ENCODE measurements around the gene PRSS3. TPM values are rescaled to one million over a fixed set of nuclear protein-coding genes. Genes with fewer than 3 reads are reported as not detected.

PRSS3 gene
- total and polyA plus RNA-seq, 9 of the 15 experiments (the other 6 are each of a cell fraction or from before 2014, with no cell fraction given): 0.35 to 0.42 TPM; not detected in 7

DNA sequence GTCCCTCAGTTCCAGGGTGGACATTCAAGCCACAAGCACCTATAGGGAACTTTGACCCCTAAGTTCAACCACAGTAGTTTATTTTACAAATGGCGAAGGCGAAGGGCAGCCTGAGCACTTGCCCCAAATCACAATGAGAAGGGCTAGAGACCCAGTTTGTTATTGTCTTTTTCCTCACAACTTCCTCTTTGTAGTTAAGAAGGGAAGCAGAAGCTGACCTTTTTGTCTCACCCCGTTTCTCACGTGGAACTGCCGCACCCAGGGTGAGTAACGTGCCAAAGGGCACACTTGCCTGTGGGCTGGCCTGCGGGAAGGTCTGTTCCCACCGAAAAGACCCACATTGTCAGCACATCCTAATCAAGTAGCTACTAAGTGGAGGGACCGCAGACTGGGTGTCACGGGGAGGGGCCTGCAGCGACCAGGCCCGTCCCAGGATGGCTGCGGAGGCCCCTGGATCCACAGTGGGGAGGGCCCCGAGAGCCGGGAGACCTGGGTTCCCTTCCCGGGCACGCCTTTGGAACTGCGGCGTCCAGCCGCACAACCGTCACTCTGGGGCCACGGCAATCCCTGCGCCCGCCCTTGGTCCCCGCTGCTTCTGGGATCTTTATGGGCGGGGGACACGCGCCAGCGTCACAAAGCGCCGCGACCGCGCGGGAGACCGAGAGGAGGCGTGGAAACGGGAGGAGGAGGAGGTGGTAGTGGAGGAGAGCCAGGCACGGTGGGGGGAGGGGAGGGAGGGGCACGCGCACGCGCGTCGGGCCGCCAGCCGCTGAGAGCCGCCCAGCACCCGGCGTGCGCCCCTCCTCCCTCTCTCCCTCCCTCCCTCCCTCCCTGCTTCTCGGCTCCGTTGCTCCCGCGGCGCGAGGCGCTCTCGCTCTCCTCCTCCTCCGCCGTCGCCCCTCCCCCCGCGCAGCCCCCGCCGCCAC is 21.2 kb downstream of the PRSS3 start, which contains the start of gene UBE2R2 (continued):
- TF ChIP-seq, protein P1, sequence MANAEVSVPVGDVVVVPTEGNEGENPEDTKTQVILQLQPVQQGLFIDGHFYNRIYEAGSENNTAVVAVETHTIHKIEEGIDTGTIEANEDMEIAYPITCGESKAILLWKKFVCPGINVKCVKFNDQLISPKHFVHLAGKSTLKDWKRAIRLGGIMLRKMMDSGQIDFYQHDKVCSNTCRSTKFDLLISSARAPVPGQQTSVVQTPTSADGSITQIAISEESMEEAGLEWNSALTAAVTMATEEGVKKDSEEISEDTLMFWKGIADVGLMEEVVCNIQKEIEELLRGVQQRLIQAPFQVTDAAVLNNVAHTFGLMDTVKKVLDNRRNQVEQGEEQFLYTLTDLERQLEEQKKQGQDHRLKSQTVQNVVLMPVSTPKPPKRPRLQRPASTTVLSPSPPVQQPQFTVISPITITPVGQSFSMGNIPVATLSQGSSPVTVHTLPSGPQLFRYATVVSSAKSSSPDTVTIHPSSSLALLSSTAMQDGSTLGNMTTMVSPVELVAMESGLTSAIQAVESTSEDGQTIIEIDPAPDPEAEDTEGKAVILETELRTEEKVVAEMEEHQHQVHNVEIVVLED (CRISPR knock-in tag; IDR thresholded peaks at IDR 0.05): no peak
- TF ChIP-seq SIN3A (IDR thresholded peaks at IDR 0.05; ENCODE audit: borderline replicate concordance in 2 of 2, control insufficient read depth in 1 of 2, low read depth in 2 of 2, low read length in 2 of 2) (no peak), ZNF408 (CRISPR knock-in tag; IDR thresholded peaks at IDR 0.05; ENCODE audit: low read depth) (no peak), RBM25 (IDR thresholded peaks at IDR 0.05; ENCODE audit: low read depth, low read length, severe bottlenecking) (no peak), EP400 (IDR thresholded peaks at IDR 0.05) (peak; percentile 76), PHTF2 (CRISPR knock-in tag; IDR thresholded peaks at IDR 0.05) (no peak), HDAC2 (IDR thresholded peaks at IDR 0.05) (peak; percentile 67; the same call in 1 of the 2 replicates), SNIP1 (IDR thresholded peaks at IDR 0.05; ENCODE audit: low read depth) (no peak), U2AF2 (optimal IDR thresholded peaks at IDR 0.05; ENCODE audit: low read depth, low read length) (no peak), SRSF7 (optimal IDR thresholded peaks at IDR 0.05; ENCODE audit: low read depth, low read length) (no peak), ZNF224 (CRISPR knock-in tag; IDR thresholded peaks at IDR 0.05) (no peak)
- TF ChIP-seq, protein P2, sequence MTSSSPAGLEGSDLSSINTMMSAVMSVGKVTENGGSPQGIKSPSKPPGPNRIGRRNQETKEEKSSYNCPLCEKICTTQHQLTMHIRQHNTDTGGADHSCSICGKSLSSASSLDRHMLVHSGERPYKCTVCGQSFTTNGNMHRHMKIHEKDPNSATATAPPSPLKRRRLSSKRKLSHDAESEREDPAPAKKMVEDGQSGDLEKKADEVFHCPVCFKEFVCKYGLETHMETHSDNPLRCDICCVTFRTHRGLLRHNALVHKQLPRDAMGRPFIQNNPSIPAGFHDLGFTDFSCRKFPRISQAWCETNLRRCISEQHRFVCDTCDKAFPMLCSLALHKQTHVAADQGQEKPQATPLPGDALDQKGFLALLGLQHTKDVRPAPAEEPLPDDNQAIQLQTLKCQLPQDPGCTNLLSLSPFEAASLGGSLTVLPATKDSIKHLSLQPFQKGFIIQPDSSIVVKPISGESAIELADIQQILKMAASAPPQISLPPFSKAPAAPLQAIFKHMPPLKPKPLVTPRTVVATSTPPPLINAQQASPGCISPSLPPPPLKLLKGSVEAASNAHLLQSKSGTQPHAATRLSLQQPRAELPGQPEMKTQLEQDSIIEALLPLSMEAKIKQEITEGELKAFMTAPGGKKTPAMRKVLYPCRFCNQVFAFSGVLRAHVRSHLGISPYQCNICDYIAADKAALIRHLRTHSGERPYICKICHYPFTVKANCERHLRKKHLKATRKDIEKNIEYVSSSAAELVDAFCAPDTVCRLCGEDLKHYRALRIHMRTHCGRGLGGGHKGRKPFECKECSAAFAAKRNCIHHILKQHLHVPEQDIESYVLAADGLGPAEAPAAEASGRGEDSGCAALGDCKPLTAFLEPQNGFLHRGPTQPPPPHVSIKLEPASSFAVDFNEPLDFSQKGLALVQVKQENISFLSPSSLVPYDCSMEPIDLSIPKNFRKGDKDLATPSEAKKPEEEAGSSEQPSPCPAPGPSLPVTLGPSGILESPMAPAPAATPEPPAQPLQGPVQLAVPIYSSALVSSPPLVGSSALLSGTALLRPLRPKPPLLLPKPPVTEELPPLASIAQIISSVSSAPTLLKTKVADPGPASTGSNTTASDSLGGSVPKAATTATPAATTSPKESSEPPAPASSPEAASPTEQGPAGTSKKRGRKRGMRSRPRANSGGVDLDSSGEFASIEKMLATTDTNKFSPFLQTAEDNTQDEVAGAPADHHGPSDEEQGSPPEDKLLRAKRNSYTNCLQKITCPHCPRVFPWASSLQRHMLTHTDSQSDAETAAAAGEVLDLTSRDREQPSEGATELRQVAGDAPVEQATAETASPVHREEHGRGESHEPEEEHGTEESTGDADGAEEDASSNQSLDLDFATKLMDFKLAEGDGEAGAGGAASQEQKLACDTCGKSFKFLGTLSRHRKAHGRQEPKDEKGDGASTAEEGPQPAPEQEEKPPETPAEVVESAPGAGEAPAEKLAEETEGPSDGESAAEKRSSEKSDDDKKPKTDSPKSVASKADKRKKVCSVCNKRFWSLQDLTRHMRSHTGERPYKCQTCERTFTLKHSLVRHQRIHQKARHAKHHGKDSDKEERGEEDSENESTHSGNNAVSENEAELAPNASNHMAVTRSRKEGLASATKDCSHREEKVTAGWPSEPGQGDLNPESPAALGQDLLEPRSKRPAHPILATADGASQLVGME (CRISPR knock-in tag; IDR thresholded peaks at IDR 0.05): no peak
- TF ChIP-seq, protein P3, sequence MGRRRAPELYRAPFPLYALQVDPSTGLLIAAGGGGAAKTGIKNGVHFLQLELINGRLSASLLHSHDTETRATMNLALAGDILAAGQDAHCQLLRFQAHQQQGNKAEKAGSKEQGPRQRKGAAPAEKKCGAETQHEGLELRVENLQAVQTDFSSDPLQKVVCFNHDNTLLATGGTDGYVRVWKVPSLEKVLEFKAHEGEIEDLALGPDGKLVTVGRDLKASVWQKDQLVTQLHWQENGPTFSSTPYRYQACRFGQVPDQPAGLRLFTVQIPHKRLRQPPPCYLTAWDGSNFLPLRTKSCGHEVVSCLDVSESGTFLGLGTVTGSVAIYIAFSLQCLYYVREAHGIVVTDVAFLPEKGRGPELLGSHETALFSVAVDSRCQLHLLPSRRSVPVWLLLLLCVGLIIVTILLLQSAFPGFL (CRISPR knock-in tag; IDR thresholded peaks at IDR 0.05): no peak
- TF ChIP-seq, protein P4, sequence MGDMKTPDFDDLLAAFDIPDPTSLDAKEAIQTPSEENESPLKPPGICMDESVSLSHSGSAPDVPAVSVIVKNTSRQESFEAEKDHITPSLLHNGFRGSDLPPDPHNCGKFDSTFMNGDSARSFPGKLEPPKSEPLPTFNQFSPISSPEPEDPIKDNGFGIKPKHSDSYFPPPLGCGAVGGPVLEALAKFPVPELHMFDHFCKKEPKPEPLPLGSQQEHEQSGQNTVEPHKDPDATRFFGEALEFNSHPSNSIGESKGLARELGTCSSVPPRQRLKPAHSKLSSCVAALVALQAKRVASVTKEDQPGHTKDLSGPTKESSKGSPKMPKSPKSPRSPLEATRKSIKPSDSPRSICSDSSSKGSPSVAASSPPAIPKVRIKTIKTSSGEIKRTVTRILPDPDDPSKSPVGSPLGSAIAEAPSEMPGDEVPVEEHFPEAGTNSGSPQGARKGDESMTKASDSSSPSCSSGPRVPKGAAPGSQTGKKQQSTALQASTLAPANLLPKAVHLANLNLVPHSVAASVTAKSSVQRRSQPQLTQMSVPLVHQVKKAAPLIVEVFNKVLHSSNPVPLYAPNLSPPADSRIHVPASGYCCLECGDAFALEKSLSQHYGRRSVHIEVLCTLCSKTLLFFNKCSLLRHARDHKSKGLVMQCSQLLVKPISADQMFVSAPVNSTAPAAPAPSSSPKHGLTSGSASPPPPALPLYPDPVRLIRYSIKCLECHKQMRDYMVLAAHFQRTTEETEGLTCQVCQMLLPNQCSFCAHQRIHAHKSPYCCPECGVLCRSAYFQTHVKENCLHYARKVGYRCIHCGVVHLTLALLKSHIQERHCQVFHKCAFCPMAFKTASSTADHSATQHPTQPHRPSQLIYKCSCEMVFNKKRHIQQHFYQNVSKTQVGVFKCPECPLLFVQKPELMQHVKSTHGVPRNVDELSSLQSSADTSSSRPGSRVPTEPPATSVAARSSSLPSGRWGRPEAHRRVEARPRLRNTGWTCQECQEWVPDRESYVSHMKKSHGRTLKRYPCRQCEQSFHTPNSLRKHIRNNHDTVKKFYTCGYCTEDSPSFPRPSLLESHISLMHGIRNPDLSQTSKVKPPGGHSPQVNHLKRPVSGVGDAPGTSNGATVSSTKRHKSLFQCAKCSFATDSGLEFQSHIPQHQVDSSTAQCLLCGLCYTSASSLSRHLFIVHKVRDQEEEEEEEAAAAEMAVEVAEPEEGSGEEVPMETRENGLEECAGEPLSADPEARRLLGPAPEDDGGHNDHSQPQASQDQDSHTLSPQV (IDR thresholded peaks at IDR 0.05): peak; percentile 44
